ENCODE results near the gene SUCNR1. TPM values are rescaled to one million over a fixed set of nuclear protein-coding genes. Genes with fewer than 3 reads are reported as not detected.

The SUCNR1 gene
- total and polyA plus RNA-seq, 9 donors, result 0.04 to 0.53 (median 0.23) TPM; not detected in 2

- Histone ChIP-seq H3K4me1 (ENCODE audit: insufficient read depth) (no peaks in the 10 kb centered on the region), H3K9me3 (no peaks in the 10 kb centered on the region), H3K36me3 (no peaks in the 10 kb centered on the region), H3K27ac (no peak overlapping the region), H3K27me3 (no peaks in the 10 kb centered on the region), H3K4me3 (no peak overlapping the region)
- TF ChIP-seq, protein P1, sequence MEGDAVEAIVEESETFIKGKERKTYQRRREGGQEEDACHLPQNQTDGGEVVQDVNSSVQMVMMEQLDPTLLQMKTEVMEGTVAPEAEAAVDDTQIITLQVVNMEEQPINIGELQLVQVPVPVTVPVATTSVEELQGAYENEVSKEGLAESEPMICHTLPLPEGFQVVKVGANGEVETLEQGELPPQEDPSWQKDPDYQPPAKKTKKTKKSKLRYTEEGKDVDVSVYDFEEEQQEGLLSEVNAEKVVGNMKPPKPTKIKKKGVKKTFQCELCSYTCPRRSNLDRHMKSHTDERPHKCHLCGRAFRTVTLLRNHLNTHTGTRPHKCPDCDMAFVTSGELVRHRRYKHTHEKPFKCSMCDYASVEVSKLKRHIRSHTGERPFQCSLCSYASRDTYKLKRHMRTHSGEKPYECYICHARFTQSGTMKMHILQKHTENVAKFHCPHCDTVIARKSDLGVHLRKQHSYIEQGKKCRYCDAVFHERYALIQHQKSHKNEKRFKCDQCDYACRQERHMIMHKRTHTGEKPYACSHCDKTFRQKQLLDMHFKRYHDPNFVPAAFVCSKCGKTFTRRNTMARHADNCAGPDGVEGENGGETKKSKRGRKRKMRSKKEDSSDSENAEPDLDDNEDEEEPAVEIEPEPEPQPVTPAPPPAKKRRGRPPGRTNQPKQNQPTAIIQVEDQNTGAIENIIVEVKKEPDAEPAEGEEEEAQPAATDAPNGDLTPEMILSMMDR (IDR thresholded peaks at IDR 0.05), result no peak
- no peak for TF ChIP-seq POLR2A (IDR thresholded peaks at IDR 0.05)
- intact Hi-C loops (cut with DNase I), result loop anchor here in 1 of 4 donors (10.0 kb wide), 1 partner anchor 474 kb away; no protein-coding TSS in a partner anchor
- WGBS, 3 donors, result 71 to 86% (median 77%) methylated on average over 2 of the region's 2 CpGs
- no peak for DNase-seq
Observed at GRCh38 chr3:151919030-151919328, 45.5 kb downstream of the SUCNR1 start.

- TF ChIP-seq, protein P1 (IDR thresholded peaks at IDR 0.05), result no peak
- Histone ChIP-seq H3K4me1 (ENCODE audit: insufficient read depth) (no peaks in the 10 kb centered on the region), H3K4me3 (no peak overlapping the region), H3K9me3 (no peaks in the 10 kb centered on the region), H3K27me3 (no peaks in the 10 kb centered on the region), H3K36me3 (no peaks in the 10 kb centered on the region), H3K27ac (no peak overlapping the region)
- WGBS, 3 donors, result 71 to 78% (median 73%) methylated on average over 3 of the region's 3 CpGs
- DNase-seq, result no peak
- intact Hi-C loops (cut with DNase I), result loop anchor here in 1 of 4 donors (10.0 kb wide), 1 partner anchor 475 kb away; no protein-coding TSS in a partner anchor
Observed at GRCh38 chr3:151919446-151919845, 46.0 kb downstream of the SUCNR1 start.

GRCh38 chr3:151923901-151924300 lies 50.5 kb downstream of the SUCNR1 start:
- Histone ChIP-seq H3K36me3 (no peaks in the 10 kb centered on the region), H3K4me1 (ENCODE audit: insufficient read depth) (no peaks in the 10 kb centered on the region), H3K27ac (no peak overlapping the region), H3K27me3 (no peaks in the 10 kb centered on the region), H3K9me3 (no peaks in the 10 kb centered on the region), H3K4me3 (no peak overlapping the region)
- TF ChIP-seq EP300 (IDR thresholded peaks at IDR 0.05), result no peak
- TF ChIP-seq, protein P1 (IDR thresholded peaks at IDR 0.05), result no peak
- TF ChIP-seq POLR2A (IDR thresholded peaks at IDR 0.05), result no peak
- no peak for DNase-seq
- WGBS, 3 donors, result 0 to 9% (median 5%) methylated on average over 1 of the region's 1 CpG
- intact Hi-C loops (cut with DNase I), result loop anchor here in 1 of 4 donors (10.0 kb wide), 1 partner anchor 479 kb away; no protein-coding TSS in a partner anchor

DNA sequence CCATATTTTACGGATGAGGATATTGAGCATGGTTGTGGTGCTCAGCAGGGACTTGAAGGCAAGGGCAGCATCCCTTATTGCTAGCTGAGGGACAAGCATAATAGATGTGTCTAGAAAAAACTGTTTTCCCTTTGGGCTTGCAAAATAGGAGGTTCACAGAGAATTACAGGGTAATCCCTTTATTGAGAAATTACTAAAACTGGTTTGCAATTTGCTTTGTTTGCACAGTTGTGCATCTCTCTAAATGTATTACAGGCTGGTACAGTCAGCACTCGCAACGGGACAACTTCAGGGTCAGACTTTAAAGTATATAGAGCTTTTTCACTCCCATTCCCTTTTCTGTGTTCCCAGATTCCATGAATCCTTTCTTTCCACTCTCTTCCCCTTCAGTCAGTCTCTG lies 51.3 kb downstream of the SUCNR1 start:
- no peak for DNase-seq
- 95 to 96% (median 96%) methylated on average over 3 of the region's 3 CpGs for WGBS, 3 donors
- no peaks in the 10 kb centered on the region for H3K27me3 ChIP-seq
- H3K4me1 ChIP-seq (ENCODE audit: insufficient read depth), result no peaks in the 10 kb centered on the region
- H3K36me3 ChIP-seq, result no peaks in the 10 kb centered on the region
- H3K27ac ChIP-seq, result no peak overlapping the region
- intact Hi-C loops (cut with DNase I), result loop anchor here in 1 of 4 donors (10.0 kb wide), 1 partner anchor 480 kb away; no protein-coding TSS in a partner anchor
- TF ChIP-seq EP300 (IDR thresholded peaks at IDR 0.05), result no peak
- H3K9me3 ChIP-seq, result no peaks in the 10 kb centered on the region
- no peak overlapping the region for H3K4me3 ChIP-seq

GRCh38 chr3:151925419-151925818 lies 52.0 kb downstream of the SUCNR1 start:
- H3K27ac ChIP-seq, result no peak overlapping the region
- no peaks in the 10 kb centered on the region for H3K4me1 ChIP-seq (ENCODE audit: insufficient read depth)
- WGBS, 3 donors, result 93 to 95% (median 93%) methylated on average over 4 of the region's 4 CpGs
- H3K9me3 ChIP-seq, result no peaks in the 10 kb centered on the region
- no peak overlapping the region for H3K4me3 ChIP-seq
- intact Hi-C loops (cut with DNase I), result loop anchor here in 1 of 4 donors (10.0 kb wide), 1 partner anchor 481 kb away; no protein-coding TSS in a partner anchor
- DNase-seq, result no peak
- TF ChIP-seq, protein P1 (IDR thresholded peaks at IDR 0.05), result no peak
- TF ChIP-seq POLR2A (IDR thresholded peaks at IDR 0.05) (no peak), EP300 (IDR thresholded peaks at IDR 0.05) (no peak)
- no peaks in the 10 kb centered on the region for H3K36me3 ChIP-seq
- no peaks in the 10 kb centered on the region for H3K27me3 ChIP-seq
